ENCODE measurements around the gene LRMDA. TPM values are rescaled to one million over a fixed set of nuclear protein-coding genes. Genes with fewer than 3 reads are reported as not detected.

Gene LRMDA
- total and polyA plus RNA-seq, 2 of the 8 experiments (the other 6 are each of a cell fraction or from before 2014, with no cell fraction given): 0.86 to 2.8 TPM

DNA sequence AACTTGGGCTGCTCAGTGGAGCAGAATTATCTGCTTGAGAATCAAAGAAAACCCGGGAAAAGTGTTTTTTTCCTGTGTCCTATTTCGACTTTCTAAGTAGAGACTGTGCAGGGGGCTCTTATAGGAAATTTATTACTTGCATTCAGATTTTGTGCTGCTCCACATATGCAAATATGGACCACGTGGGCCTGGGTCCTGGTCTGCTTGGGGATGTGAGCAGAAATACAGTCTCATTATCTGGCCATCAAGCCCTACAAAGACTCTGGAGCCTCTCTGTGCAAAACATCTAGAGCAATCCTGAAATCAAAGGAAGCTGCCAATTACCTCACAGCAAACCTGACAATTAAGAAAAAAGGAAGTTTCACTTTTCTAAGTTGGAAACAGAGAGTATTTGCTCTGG, 216.9 kb downstream of the LRMDA start:
- no peak overlapping the region for H2BK120ac ChIP-seq (replicated peaks; ENCODE audit: low read depth, low read length)
- no peaks in the 10 kb centered on the region for H3K79me2 ChIP-seq (ENCODE audit: control insufficient read depth in 1 of 2, insufficient read depth in 2 of 2, low read length in 2 of 2)
- H2AFZ ChIP-seq (ENCODE audit: low read length): no peak overlapping the region
- H3K79me1 ChIP-seq (ENCODE audit: low read depth, low read length): no peaks in the 10 kb centered on the region
- 72% methylated on average over 3 of the region's 3 CpGs; no CpG with 5 or more reads in 1 of the 2 experiments for WGBS, 2 experiments (ENCODE audit: extremely low coverage in 1 of 2, insufficient coverage in 1 of 2, insufficient read length in 1 of 2, insufficient replicate concordance in 2 of 2, low coverage in 1 of 2, low lambda C conversion rate in 2 of 2, missing lambda C conversion rate in 1 of 2)
- H4K8ac ChIP-seq (ENCODE audit: extremely low read depth, insufficient read depth, low read length): no peak overlapping the region
- no peaks in the 10 kb centered on the region for H4K20me1 ChIP-seq (replicated peaks in 1 of 2; ENCODE audit: control insufficient read depth in 1 of 2, insufficient read depth in 2 of 2, low read length in 2 of 2)
- no peaks in the 10 kb centered on the region; the same call in 1 of the 2 replicates for H3K23me2 ChIP-seq (ENCODE audit: low read depth, low read length)
- peaks cover 0 to 4% (median under 1%) of the 10 kb centered on the region in 4 experiments; a peak in 3 of 7 replicates for H3K27me3 ChIP-seq (replicated peaks in 1 of 4; ENCODE audit: control insufficient read depth in 3 of 4, extremely low read depth in 1 of 4, insufficient read depth in 3 of 4, low read length in 3 of 4)
- no peak overlapping the region for H4K5ac ChIP-seq (ENCODE audit: insufficient read length, low read depth, low read length)
- no peak overlapping the region for H2AK5ac ChIP-seq (ENCODE audit: low read depth, low read length)
- H3K18ac ChIP-seq (ENCODE audit: extremely low read depth, low read length): no peak overlapping the region
- H2BK5ac ChIP-seq (ENCODE audit: low read depth, low read length): no peak overlapping the region
- TF ChIP-seq CHD1 (IDR thresholded peaks at IDR 0.05; ENCODE audit: low read depth, low read length) (no peak), CREB1 (IDR thresholded peaks at IDR 0.05) (no peak), KDM1A (IDR thresholded peaks at IDR 0.05; ENCODE audit: borderline replicate concordance, low read length) (no peak), GABPA (IDR thresholded peaks at IDR 0.05; ENCODE audit: borderline replicate concordance, insufficient read depth, low read length) (no peak)
- no peak overlapping the region for H3K4me2 ChIP-seq (ENCODE audit: insufficient read depth in 1 of 2, low read depth in 2 of 2, low read length in 2 of 2)
- H3K4me1 ChIP-seq (replicated peaks in 1 of 4; ENCODE audit: control insufficient read depth in 3 of 4, insufficient read depth in 4 of 4, low read length in 3 of 4): no peaks in the 10 kb centered on the region
- ChIA-PET POLR2A (ENCODE audit: partially characterized antibody) (no interaction called here), CTCF (ENCODE audit: partially characterized antibody) (interaction anchor here (1.2 to 1.5 kb wide), 3 partner anchors 52 to 248 kb away, joined by 3 to 4 read pairs (median 3); no protein-coding TSS in a partner anchor)
- no peak overlapping the region for H3K4ac ChIP-seq (replicated peaks; ENCODE audit: insufficient read length, low read depth, low read length)
- no peak overlapping the region for H3K27ac ChIP-seq (ENCODE audit: low read depth, low read length)
- no peak overlapping the region for H2BK12ac ChIP-seq (ENCODE audit: low read depth, low read length)
- no peak for FAIRE-seq
- H3K36me3 ChIP-seq (ENCODE audit: control insufficient read depth in 2 of 4, insufficient read depth in 4 of 4, low read length in 3 of 4): no peaks in the 10 kb centered on the region
- H2BK15ac ChIP-seq (ENCODE audit: low read length): no peak overlapping the region
- no peak overlapping the region for H3K23ac ChIP-seq (ENCODE audit: insufficient read length)
- no peak overlapping the region for H4K91ac ChIP-seq (replicated peaks; ENCODE audit: insufficient read length, low read length)
- H2BK20ac ChIP-seq (ENCODE audit: low read length): no peak overlapping the region
- H3K9me3 ChIP-seq (ENCODE audit: insufficient read depth in 2 of 2, low read depth in 1 of 2, low read length in 1 of 2): no peaks in the 10 kb centered on the region
- no peak overlapping the region for H3K56ac ChIP-seq (replicated peaks; ENCODE audit: insufficient read length, low read depth, low read length)
- no peak overlapping the region for H3K4me3 ChIP-seq (ENCODE audit: extremely low read depth in 1 of 4, insufficient read depth in 2 of 4, low read depth in 3 of 4, low read length in 4 of 4)
- H3K14ac ChIP-seq (ENCODE audit: insufficient read length): no peak overlapping the region
- H3K9ac ChIP-seq (replicated peaks in 1 of 4; ENCODE audit: extremely low read depth in 1 of 4, low read depth in 3 of 4, low read length in 3 of 4): no peak overlapping the region
- DNase-seq (ENCODE audit: low read depth in 1 of 2, low spot score in 2 of 2): no peak
